ENCODE results near the gene CEP128. TPM values are rescaled to one million over a fixed set of nuclear protein-coding genes. Genes with fewer than 3 reads are reported as not detected.

The CEP128 gene
- total and polyA plus RNA-seq, 2 experiments from 2014 or later, result 7.3 to 14.3 TPM

DNA sequence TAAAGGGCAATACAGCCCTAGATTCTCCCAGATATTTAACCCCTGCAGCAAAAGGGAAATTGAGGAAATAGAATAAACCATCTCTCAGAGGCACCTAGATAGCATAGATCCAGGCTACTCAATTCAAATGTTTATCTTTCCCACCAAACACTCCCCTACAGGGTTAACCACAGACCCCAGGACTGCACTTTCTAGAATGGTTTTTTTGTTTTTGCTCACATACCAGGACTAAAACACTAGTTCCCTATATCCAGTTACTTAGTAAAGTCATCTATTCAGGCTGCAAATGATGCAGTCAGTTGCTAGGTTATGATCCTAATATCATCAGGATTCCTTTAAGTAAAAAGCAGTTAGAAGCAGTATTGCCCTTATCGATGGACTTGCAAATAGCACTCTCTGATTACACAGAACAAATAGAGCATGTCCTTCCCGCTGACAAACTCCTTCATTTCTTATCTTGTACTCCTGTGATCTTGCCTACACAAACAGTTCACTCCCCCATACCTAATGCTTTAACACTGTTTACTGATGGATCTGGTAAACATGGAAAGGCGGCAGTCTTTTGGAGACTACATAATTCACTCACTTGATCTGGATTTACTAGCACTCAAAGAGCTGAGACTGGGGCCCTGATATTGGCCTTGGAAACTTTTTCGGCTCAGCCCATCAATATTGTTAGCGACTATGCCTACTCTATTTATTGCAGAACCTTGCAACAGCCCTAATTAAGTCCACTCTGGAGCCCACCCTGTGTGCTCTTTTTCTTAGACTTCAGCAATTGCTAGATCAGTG, 473.0 kb downstream of the CEP128 start:
- Histone ChIP-seq H3K9me3 (ENCODE audit: low read depth) (no peaks in the 10 kb centered on the region), H3K4me1 (ENCODE audit: low read depth) (no peaks in the 10 kb centered on the region), H3K36me3 (no peaks in the 10 kb centered on the region), H3K4me3 (no peak overlapping the region), H3K27ac (no peak overlapping the region), H3K27me3 (no peaks in the 10 kb centered on the region)
- DNase-seq (ENCODE audit: low read depth in 1 of 2, low spot score in 1 of 2), result no peak
- TF ChIP-seq, protein P1, sequence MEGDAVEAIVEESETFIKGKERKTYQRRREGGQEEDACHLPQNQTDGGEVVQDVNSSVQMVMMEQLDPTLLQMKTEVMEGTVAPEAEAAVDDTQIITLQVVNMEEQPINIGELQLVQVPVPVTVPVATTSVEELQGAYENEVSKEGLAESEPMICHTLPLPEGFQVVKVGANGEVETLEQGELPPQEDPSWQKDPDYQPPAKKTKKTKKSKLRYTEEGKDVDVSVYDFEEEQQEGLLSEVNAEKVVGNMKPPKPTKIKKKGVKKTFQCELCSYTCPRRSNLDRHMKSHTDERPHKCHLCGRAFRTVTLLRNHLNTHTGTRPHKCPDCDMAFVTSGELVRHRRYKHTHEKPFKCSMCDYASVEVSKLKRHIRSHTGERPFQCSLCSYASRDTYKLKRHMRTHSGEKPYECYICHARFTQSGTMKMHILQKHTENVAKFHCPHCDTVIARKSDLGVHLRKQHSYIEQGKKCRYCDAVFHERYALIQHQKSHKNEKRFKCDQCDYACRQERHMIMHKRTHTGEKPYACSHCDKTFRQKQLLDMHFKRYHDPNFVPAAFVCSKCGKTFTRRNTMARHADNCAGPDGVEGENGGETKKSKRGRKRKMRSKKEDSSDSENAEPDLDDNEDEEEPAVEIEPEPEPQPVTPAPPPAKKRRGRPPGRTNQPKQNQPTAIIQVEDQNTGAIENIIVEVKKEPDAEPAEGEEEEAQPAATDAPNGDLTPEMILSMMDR (IDR thresholded peaks at IDR 0.05; ENCODE audit: low read depth, low read length), result no peak

DNA sequence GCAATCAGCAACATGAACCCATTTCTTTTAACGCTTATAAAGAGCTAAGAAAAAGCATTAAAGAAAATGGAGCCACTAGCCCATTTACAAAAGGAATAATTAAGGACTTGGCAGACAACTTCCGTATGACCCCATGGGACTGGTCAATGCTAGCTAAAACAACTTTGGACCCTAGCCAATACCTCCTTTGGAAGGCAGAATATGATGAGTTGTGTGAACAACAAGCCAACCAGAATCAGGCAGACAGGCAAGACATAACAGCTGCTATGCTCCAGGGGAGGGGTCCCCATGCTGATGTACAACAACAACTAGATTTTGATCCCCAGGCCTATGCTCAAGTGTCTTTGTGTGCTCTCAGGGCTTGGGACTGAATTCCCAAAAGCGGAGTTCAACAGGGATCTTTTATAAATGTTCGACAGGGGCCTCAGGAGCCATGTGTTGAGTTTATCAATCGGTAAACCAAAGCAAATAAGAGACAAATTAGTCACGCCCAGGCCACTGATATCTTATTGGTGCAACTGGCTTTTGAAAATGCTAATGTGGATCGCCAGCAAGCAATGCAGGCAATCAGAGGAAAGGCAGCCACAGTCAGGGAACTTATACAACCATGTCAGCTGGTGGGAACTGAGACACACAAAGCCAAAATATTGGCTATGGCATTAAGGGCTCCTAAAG, 475.9 kb downstream of the CEP128 start:
- H3K9me3 ChIP-seq (ENCODE audit: low read depth), result no peaks in the 10 kb centered on the region
- no peaks in the 10 kb centered on the region for H3K27me3 ChIP-seq
- H3K4me3 ChIP-seq, result no peak overlapping the region
- no peaks in the 10 kb centered on the region for H3K36me3 ChIP-seq
- peak in 1 of 2 donors; percentile 17 for DNase-seq (ENCODE audit: low read depth in 1 of 2, low spot score in 1 of 2)
- no peak overlapping the region for H3K27ac ChIP-seq
- TF ChIP-seq, protein P1 (IDR thresholded peaks at IDR 0.05; ENCODE audit: low read depth, low read length), result no peak
- no peaks in the 10 kb centered on the region for H3K4me1 ChIP-seq (ENCODE audit: low read depth)

DNA sequence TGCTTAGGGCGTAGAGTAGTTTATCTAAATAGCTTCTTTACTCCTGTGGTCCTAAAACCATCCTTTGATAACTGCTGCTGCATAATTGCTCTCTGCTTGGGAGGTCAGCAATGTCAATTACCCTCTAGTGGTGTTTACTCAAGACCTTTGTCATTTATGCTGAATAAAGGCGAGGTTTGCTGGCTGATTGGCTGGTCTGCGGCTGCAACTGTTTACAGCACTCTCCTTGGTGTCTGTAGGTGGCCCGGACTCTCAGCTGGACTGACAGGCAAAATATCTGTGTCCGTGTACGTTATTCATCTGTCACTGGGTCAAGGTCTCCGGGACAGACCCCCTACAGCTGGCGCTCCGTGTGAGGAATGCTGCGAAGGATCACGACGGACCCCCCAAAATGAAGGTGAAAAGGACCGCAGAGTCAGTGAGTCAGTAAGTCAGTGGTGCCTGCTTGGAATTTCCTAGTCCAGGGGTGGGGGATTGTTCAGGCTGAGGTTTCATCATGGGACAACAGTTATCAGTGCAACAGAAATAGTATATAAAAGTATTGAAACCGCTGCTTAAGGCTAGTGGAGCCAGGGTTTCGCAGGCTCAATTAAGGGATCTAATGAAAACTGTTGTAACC, 476.9 kb downstream of the CEP128 start:
- H3K27ac ChIP-seq, result no peak overlapping the region
- no peak overlapping the region for H3K4me3 ChIP-seq
- no peaks in the 10 kb centered on the region for H3K9me3 ChIP-seq (ENCODE audit: low read depth)
- no peaks in the 10 kb centered on the region for H3K36me3 ChIP-seq
- DNase-seq (ENCODE audit: low read depth in 1 of 2, low spot score in 1 of 2), result no peak
- H3K27me3 ChIP-seq, result no peaks in the 10 kb centered on the region
- H3K4me1 ChIP-seq (ENCODE audit: low read depth), result no peaks in the 10 kb centered on the region
- TF ChIP-seq, protein P1 (IDR thresholded peaks at IDR 0.05; ENCODE audit: low read depth, low read length), result no peak

DNA sequence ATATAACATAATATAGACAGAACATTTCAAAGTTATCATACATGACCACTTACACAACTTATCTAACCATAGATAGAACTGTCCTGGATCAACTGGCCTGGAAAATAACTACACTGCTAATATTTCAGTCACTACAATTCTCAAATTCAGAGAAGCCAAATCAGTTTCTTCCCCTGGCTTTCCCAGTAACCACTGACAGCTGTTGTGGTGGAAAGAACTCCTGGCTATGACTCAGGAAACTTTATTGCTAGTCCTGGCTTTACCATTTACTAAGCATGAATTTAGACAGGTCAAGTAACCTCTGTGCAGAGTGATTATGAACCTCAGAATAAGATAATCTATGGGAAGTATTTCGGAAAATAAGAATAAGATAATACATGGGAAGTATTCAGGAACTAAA, 485.3 kb downstream of the CEP128 start:
- no peaks in the 10 kb centered on the region for H3K36me3 ChIP-seq
- H3K27ac ChIP-seq, result no peak overlapping the region
- TF ChIP-seq, protein P1 (IDR thresholded peaks at IDR 0.05; ENCODE audit: low read depth, low read length), result no peak
- H3K4me1 ChIP-seq (ENCODE audit: low read depth), result no peaks in the 10 kb centered on the region
- no peaks in the 10 kb centered on the region for H3K27me3 ChIP-seq
- peak in 1 of 2 donors; percentile 47 for DNase-seq (ENCODE audit: low read depth in 1 of 2, low spot score in 1 of 2)
- no peak overlapping the region for H3K4me3 ChIP-seq
- no peaks in the 10 kb centered on the region for H3K9me3 ChIP-seq (ENCODE audit: low read depth)

DNA sequence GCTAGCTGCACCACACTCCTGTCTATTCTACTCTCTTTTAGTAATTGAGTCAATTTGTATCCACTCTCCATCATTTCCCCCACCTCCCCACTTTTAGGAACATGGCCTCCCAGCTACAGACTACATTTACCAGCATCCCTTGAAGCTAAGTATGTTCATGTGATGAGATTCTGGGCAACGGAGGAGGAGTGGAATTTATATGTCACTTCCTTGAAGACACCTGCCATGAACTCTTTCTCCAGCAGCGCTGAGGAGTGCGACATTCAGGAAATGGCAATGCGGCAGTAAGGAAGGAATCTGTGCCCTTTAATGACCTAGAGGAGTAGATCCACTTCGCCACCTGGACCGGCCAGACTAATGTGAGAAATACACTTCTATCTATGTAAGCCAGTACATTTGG, 486.5 kb downstream of the CEP128 start:
- TF ChIP-seq, protein P1 (IDR thresholded peaks at IDR 0.05; ENCODE audit: low read depth, low read length), result no peak
- Histone ChIP-seq H3K27ac (no peak overlapping the region), H3K4me1 (ENCODE audit: low read depth) (no peaks in the 10 kb centered on the region), H3K4me3 (no peak overlapping the region), H3K9me3 (ENCODE audit: low read depth) (no peaks in the 10 kb centered on the region), H3K27me3 (no peaks in the 10 kb centered on the region), H3K36me3 (no peaks in the 10 kb centered on the region)
- DNase-seq (ENCODE audit: low read depth in 1 of 2, low spot score in 1 of 2), result no peak
